Thyroid gland (tissue), 4 donors: ENCODE data around the gene HCN3. TPM values are rescaled to one million over a fixed set of nuclear protein-coding genes. Genes with fewer than 3 reads are reported as not detected.
"Not testable (repeated sequence)": the region's sequence is repeated elsewhere in the genome, so short reads cannot be mapped to it uniquely, and the experiment has no call there.

ENCODE experiments used
- DNase-seq, 2 donors: peaks; one replicate each; pipeline ENCODE4 v3.0.0-alpha.2; 2019
- H3K27ac ChIP-seq, 3 donors: fragments of 200-600 bp; sonication (generic); 1 replicate in 2 of 3; 2 replicates in 1 of 3; pipeline ENCODE4 v1.5.1; 2016 to 2019; ENCODE audit warnings: mild to moderate bottlenecking in 1 of 3, moderate library complexity in 1 of 3
- H3K27me3 ChIP-seq: fragments of 200-600 bp; sonication (generic); one replicate; pipeline ENCODE4 v1.5.1; 2019
- H3K36me3 ChIP-seq, 2 donors: fragments of 200-600 bp; sonication (generic); one replicate each; pipeline ENCODE4 v1.5.1; 2016 to 2019
- H3K4me1 ChIP-seq, 2 donors: fragments of 200-600 bp; sonication (generic); one replicate each; pipeline ENCODE4 v1.5.1; 2017 to 2019
- H3K4me3 ChIP-seq, 3 donors: fragments of 200-600 bp; sonication (generic); replicated peaks in 1 of 3; 1 replicate in 2 of 3; 2 replicates in 1 of 3; pipeline ENCODE4 v1.5.1; 2016; ENCODE audit warnings: mild to moderate bottlenecking in 1 of 3
- H3K9me3 ChIP-seq: fragments of 200-600 bp; sonication (generic); one replicate; pipeline ENCODE4 v1.5.1; 2017
- CTCF ChIP-seq, 6 experiments: fragments of 200-600 bp in 3 of 6; fragments of 450-650 bp in 3 of 6; sonication (generic) in 3 of 6; IDR thresholded peaks; one replicate each; pipeline ENCODE4 v1.5.1; 2016 to 2019; ENCODE audit warnings: antibody characterized with exemption in 6 of 6, mild to moderate bottlenecking in 2 of 6, inconsistent platforms in 1 of 6, moderate library complexity in 1 of 6
- POLR2A ChIP-seq, 2 donors: fragments of 450-650 bp; IDR thresholded peaks; one replicate each; pipeline ENCODE4 v1.6.1; 2017; ENCODE audit warnings: antibody characterized with exemption in 2 of 2, mild to moderate bottlenecking in 2 of 2, moderate library complexity in 1 of 2
- WGBS, 2 donors: methylation state at CpG; one replicate each; pipeline ENCODE4 v1.1.5; 2017; 5-methylcytosine and 5-hydroxymethylcytosine counted together
- intact Hi-C: fragments of 100-400 bp; cut with DNase I; formaldehyde crosslinking; loops from one replicate; pipeline ENCODE4 v1.15.1; 2023
- total RNA-seq, 4 donors: library from RNA; depleted of rRNA; stranded (reverse); fragments of >200 nt; gene quantifications; one replicate each; pipeline ENCODE4 v1.2.3, GENCODE V29; 2016

The HCN3 gene
- total RNA-seq, 4 donors from 2014 or later = 1.5 to 2.9 (median 2.2) TPM

- Histone ChIP-seq H3K4me1 (peaks cover 18 to 20% of the 10 kb centered on the region in 2 donors), H3K4me3 (no peak overlapping the region), H3K27ac (no peak overlapping the region), H3K36me3 (peaks cover 13 to 18% of the 10 kb centered on the region in 2 donors), H3K27me3 (no peaks in the 10 kb centered on the region), H3K9me3 (no peaks in the 10 kb centered on the region)
- DNase-seq = no peak
- intact Hi-C loops = no loop called here
- 85 to 100% methylated on average over 1 to 6 of the region's 7 CpGs for WGBS, 2 donors
- TF ChIP-seq CTCF (IDR thresholded peaks at IDR 0.05) (no peak), POLR2A (IDR thresholded peaks at IDR 0.05) (no peak)
These were observed 49.4 kb downstream of the HCN3 start for GRCh38 chr1:155326631-155327037.

- H3K9me3 ChIP-seq = no peaks in the 10 kb centered on the region
- DNase-seq = no peak
- TF ChIP-seq CTCF (IDR thresholded peaks at IDR 0.05) = no peak
- no peak for TF ChIP-seq POLR2A (IDR thresholded peaks at IDR 0.05)
- no peak overlapping the region for H3K4me3 ChIP-seq
- 89 to 91% methylated on average over 4 of the region's 4 CpGs for WGBS, 2 donors
- H3K36me3 ChIP-seq = peaks cover 13 to 18% of the 10 kb centered on the region in 2 donors
- H3K4me1 ChIP-seq = peaks cover 7 to 9% of the 10 kb centered on the region in 2 donors
- H3K27ac ChIP-seq = no peak overlapping the region
- intact Hi-C loops = no loop called here
- H3K27me3 ChIP-seq = no peaks in the 10 kb centered on the region
These were observed 50.7 kb downstream of the HCN3 start for GRCh38 chr1:155327981-155328380.

GRCh38 chr1:155328856-155329255 is 51.6 kb downstream of the HCN3 start:
- H3K4me1 ChIP-seq, H3K27me3 ChIP-seq, intact Hi-C loops, H3K27ac ChIP-seq, H3K4me3 ChIP-seq, DNase-seq, H3K9me3 ChIP-seq: not testable (repeated sequence)
- 92 to 95% methylated on average over 7 of the region's 7 CpGs for WGBS, 2 donors
- peaks cover 13 to 24% of the 10 kb centered on the region in 2 donors for H3K36me3 ChIP-seq

GRCh38 chr1:155329980-155330598 is 52.8 kb downstream of the HCN3 start:
- 91 to 93% methylated on average over 8 to 11 of the region's 11 CpGs for WGBS, 2 donors
- DNase-seq = no peak
- intact Hi-C loops = no loop called here
- no peaks in the 10 kb centered on the region for H3K27me3 ChIP-seq
- H3K4me3 ChIP-seq = no peak overlapping the region
- H3K9me3 ChIP-seq = no peaks in the 10 kb centered on the region
- peaks cover 7 to 9% of the 10 kb centered on the region in 2 donors for H3K4me1 ChIP-seq
- H3K36me3 ChIP-seq = peaks cover 19 to 25% of the 10 kb centered on the region in 2 donors
- no peak overlapping the region for H3K27ac ChIP-seq
- TF ChIP-seq POLR2A (IDR thresholded peaks at IDR 0.05) (no peak), CTCF (IDR thresholded peaks at IDR 0.05) (no peak)

GRCh38 chr1:155334962-155335361 is 57.7 kb downstream of the HCN3 start:
- Histone ChIP-seq H3K9me3 (no peaks in the 10 kb centered on the region), H3K36me3 (peaks cover 35 to 52% of the 10 kb centered on the region in 2 donors), H3K4me3 (no peak overlapping the region), H3K4me1 (no peaks in the 10 kb centered on the region), H3K27me3 (no peaks in the 10 kb centered on the region), H3K27ac (no peak overlapping the region)
- no peak for TF ChIP-seq POLR2A (IDR thresholded peaks at IDR 0.05)
- TF ChIP-seq CTCF (IDR thresholded peaks at IDR 0.05) = no peak
- DNase-seq = no peak
- WGBS, 2 donors = 39 to 60% methylated on average over 1 of the region's 1 CpG
- intact Hi-C loops = no loop called here

Other genes with a start within 250 kb of the HCN3 start
- gene DCST2, start 243.7 kb upstream of the HCN3 start, total RNA-seq = 1 to 10 TPM in 1 of 4 donors, under 1 TPM in 2, not detected in 1; 0.33 to 4.2 (median 0.50) TPM
- under 1 TPM in 1 of 4 donors, not detected in 3; 0.24 TPM for gene DCST1, start 243.6 kb upstream of the HCN3 start, total RNA-seq
- 10 to 100 TPM; 51.3 to 75.5 (median 65.6) TPM for gene ADAM15, start 226.1 kb upstream of the HCN3 start, total RNA-seq
- gene EFNA4, start 213.7 kb upstream of the HCN3 start, total RNA-seq = 10 to 100 TPM in 2 of 4 donors, 1 to 10 TPM in 2; 7.5 to 13.1 (median 9.9) TPM
- gene EFNA3, start 198.6 kb upstream of the HCN3 start, total RNA-seq = 1 to 10 TPM; 1.2 to 2.9 (median 2.0) TPM
- 100 to 1,000 TPM in 1 of 4 donors, 10 to 100 TPM in 3; 56.1 to 129 (median 83.1) TPM for gene EFNA1, start 149.6 kb upstream of the HCN3 start, total RNA-seq
- 10 to 100 TPM; 30.9 to 42.2 (median 32.7) TPM for gene SLC50A1, start 141.6 kb upstream of the HCN3 start, total RNA-seq
- gene DPM3, start 136.9 kb upstream of the HCN3 start, total RNA-seq = 100 to 1,000 TPM in 2 of 4 donors, 10 to 100 TPM in 2; 43.3 to 154 (median 94.8) TPM
- gene KRTCAP2, start 104.2 kb upstream of the HCN3 start, total RNA-seq = 100 to 1,000 TPM in 3 of 4 donors, 10 to 100 TPM in 1; 79.8 to 263 (median 162) TPM
- under 1 TPM in 1 of 4 donors, not detected in 3; 0.45 TPM for gene TRIM46, start 103.6 kb upstream of the HCN3 start, total RNA-seq
- 10 to 100 TPM in 3 of 4 donors, 1 to 10 TPM in 1; 8.5 to 25.7 (median 18.2) TPM for gene THBS3, start 69.6 kb upstream of the HCN3 start, total RNA-seq
- gene MTX1, start 68.8 kb upstream of the HCN3 start, total RNA-seq = 10 to 100 TPM; 37.9 to 75.5 (median 52.1) TPM
- gene ENTREP3, start 22.0 kb upstream of the HCN3 start, total RNA-seq = 10 to 100 TPM in 1 of 4 donors, 1 to 10 TPM in 3; 5.6 to 12.0 (median 7.8) TPM
- 10 to 100 TPM; 51.9 to 73.5 (median 62.7) TPM for gene SCAMP3, start 15.1 kb upstream of the HCN3 start, total RNA-seq
- gene CLK2, start 4.0 kb upstream of the HCN3 start, total RNA-seq = 10 to 100 TPM; 40.0 to 61.6 (median 56.2) TPM
- gene PKLR, start 24.0 kb downstream of the HCN3 start, total RNA-seq = not detected
- 100 to 1,000 TPM in 1 of 4 donors, 10 to 100 TPM in 3; 89.0 to 103 (median 98.9) TPM for gene FDPS, start 31.4 kb downstream of the HCN3 start, total RNA-seq
- gene RUSC1, start 43.4 kb downstream of the HCN3 start, total RNA-seq = 10 to 100 TPM; 14.9 to 20.1 (median 16.9) TPM